Activated naive CD4-positive, alpha-beta T cell treated with anti-CD3 and anti-CD28 coated beads, Interleukin-2, amount 10 ng/mL, durations not matched to agents 7 days and 5 days (primary cell): Measurements from ENCODE around the gene SECISBP2.
"Not testable (repeated sequence)": the region's sequence is repeated elsewhere in the genome, so short reads cannot be mapped to it uniquely, and the experiment has no call there.

Experiments used
- CTCF ChIA-PET: fragments of 350-600 bp; sonication (Branson Sonifier 250); formaldehyde crosslinking; loops from one replicate; lab custom pipeline; 2021; ENCODE audit warnings: antibody characterized with exemption; lab: Charles Lee
- DNase-seq: peaks from one replicate; pipeline ENCODE4 v3.0.0-alpha.2; 2020
- H3K27ac Mint-ChIP-seq: one replicate; pipeline ENCODE4 v1.8.0; 2021; ENCODE audit warnings: mild to moderate bottlenecking, moderate library complexity, mixed read lengths
- H3K27me3 Mint-ChIP-seq: one replicate; pipeline ENCODE4 v1.8.0; 2021; ENCODE audit warnings: mild to moderate bottlenecking, mixed read lengths
- H3K36me3 Mint-ChIP-seq: one replicate; pipeline ENCODE4 v1.8.0; 2021; ENCODE audit warnings: mixed read lengths
- H3K4me1 Mint-ChIP-seq: one replicate; pipeline ENCODE4 v1.8.0; 2021; ENCODE audit warnings: mixed read lengths
- H3K4me3 Mint-ChIP-seq: one replicate; pipeline ENCODE4 v1.8.0; 2021; ENCODE audit warnings: mild to moderate bottlenecking, moderate library complexity, mixed read lengths
- H3K9me3 Mint-ChIP-seq: one replicate; pipeline ENCODE4 v1.8.0; 2021; ENCODE audit warnings: mixed read lengths

Gene SECISBP2

DNA sequence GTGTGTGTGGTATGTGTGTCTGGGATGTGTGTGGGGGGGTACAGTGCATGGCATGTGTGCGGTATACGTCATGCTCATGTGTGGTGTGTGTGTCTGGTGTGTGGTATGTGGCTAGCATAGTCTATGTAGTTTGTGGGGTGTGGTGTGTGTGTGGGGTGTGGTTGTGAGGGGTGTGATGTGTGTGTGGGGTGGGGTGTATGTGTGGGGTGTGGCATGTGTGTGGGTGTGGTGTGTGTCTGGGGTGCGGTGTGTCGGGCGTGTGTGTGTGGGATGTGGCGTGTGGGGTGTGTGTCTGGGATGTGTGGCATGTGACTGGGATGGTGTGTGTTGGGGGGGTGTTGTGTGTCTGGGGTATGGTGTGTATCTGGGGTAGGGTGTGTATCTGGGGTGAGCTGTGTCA is 52.3 kb downstream of the SECISBP2 start:
- H3K36me3 Mint-ChIP-seq = peaks cover 5% of the 10 kb centered on the region
- H3K9me3 Mint-ChIP-seq = no peaks in the 10 kb centered on the region
- no peak overlapping the region for H3K27ac Mint-ChIP-seq
- no peak overlapping the region for H3K4me3 Mint-ChIP-seq
- CTCF ChIA-PET = no interaction called here
- H3K4me1 Mint-ChIP-seq = peaks cover 28% of the 10 kb centered on the region
- H3K27me3 Mint-ChIP-seq = no peaks in the 10 kb centered on the region
- no peak for DNase-seq

DNA sequence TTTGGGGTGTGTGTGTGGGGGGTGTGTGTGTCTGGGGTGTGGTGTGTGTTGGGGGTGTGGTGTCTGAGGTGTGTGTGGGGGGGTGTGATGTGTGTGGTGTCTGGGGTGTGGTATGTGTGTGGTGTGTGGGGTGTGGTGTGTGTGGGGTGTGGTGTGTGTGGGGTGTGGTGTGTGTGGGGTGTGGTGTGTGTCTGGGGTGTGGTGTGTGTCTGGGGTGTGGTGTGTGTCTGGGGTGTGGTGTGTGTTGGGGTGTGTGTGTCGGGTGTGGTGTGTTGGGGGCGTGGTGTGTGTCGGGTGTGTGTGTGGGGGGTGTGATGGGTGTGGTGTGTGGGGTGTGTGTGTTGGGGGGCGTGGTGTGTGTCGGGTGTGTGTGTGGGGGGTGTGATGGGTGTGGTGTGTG is 53.5 kb downstream of the SECISBP2 start:
- CTCF ChIA-PET, DNase-seq, H3K27me3 Mint-ChIP-seq, H3K9me3 Mint-ChIP-seq, H3K4me3 Mint-ChIP-seq, H3K27ac Mint-ChIP-seq: not testable (repeated sequence)
- Mint-ChIP-seq H3K4me1 (peaks cover 38% of the 10 kb centered on the region), H3K36me3 (peaks cover 10% of the 10 kb centered on the region)

DNA sequence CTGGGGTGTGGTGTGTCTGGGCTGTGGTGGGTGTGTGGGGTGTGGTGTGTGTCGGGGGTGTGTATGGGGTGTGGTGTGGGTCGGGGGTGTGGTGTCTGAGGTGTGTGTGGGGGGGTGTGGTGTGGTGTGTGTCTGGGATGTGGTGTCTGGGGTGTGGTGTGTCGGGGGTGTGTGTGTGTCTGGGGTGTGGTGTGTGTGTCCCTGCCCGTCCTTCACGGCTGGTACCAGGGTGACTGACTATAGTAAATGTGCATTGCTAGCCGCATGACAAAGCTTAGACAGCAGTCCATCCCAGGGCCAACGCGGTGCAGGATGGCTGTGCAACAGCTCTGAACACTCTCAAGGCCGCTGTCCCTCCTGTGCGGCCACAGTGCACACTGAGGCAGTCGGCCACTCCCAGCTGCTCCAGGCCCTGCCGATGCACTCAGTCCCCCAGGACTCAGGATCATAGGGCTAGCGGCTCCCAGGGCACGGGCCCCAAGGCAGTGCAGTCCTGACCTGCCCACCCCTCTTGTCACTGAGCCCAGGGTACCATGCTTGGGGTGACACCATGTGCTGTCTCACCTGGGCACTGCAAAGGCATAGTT is 54.0 kb downstream of the SECISBP2 start:
- Mint-ChIP-seq H3K27ac (peak overlapping the region; percentile 77), H3K27me3 (no peaks in the 10 kb centered on the region), H3K36me3 (peaks cover 15% of the 10 kb centered on the region), H3K9me3 (no peaks in the 10 kb centered on the region), H3K4me1 (peaks cover 44% of the 10 kb centered on the region), H3K4me3 (no peak overlapping the region)
- CTCF ChIA-PET = no interaction called here
- DNase-seq = peak; percentile 52

DNA sequence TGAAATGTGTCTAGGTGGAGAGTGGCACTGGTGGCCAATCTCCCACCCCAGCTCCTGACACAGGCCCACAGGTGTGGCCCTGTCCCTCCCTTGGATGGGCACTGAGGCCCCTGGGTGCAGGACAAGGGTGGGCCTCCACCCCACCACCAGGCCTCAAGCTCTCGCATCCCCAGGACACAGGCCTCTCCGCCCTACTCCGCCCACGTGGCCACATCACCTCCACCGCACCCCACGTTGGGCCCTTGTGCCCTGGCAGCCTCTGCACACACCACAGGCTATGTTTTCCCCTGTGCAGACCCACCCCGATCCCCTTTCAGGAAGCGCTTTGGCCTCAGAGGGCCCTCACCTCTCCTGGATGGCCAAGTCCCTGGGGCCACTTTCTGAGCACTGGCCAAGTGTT is 54.7 kb downstream of the SECISBP2 start:
- H3K36me3 Mint-ChIP-seq = peaks cover 22% of the 10 kb centered on the region
- peak overlapping the region; percentile 77 for H3K27ac Mint-ChIP-seq
- no peak overlapping the region for H3K4me3 Mint-ChIP-seq
- H3K27me3 Mint-ChIP-seq = no peaks in the 10 kb centered on the region
- H3K9me3 Mint-ChIP-seq = no peaks in the 10 kb centered on the region
- CTCF ChIA-PET = interaction anchor here (0.6 kb wide), 1 partner anchor 203 kb away, joined by 3 read pairs; no protein-coding TSS in a partner anchor
- no peak for DNase-seq
- peaks cover 45% of the 10 kb centered on the region for H3K4me1 Mint-ChIP-seq

DNA sequence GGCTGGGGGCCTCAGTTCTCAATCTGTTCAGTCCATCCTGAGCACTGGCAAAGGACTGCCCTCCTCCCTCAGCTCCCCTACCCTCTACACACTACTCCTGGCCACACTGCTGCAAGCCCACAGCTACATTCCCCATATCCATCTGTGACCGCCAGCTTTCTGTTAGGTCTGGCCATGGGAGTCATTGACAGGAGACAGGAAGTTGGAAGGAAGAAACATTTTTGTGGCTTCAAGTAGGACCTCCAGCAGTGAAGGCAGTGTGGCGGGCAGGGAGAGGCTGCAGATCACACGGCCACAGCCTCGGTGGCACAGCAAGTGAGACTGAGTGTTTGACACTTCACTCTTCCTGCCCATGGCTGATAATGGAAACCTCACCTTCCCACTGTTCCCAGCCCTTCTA is 55.9 kb downstream of the SECISBP2 start:
- H3K4me3 Mint-ChIP-seq = no peak overlapping the region
- no peaks in the 10 kb centered on the region for H3K9me3 Mint-ChIP-seq
- H3K4me1 Mint-ChIP-seq = peaks cover 49% of the 10 kb centered on the region
- CTCF ChIA-PET = no interaction called here
- H3K36me3 Mint-ChIP-seq = peaks cover 33% of the 10 kb centered on the region
- H3K27ac Mint-ChIP-seq = peak overlapping the region; percentile 62
- DNase-seq = no peak
- H3K27me3 Mint-ChIP-seq = no peaks in the 10 kb centered on the region

DNA sequence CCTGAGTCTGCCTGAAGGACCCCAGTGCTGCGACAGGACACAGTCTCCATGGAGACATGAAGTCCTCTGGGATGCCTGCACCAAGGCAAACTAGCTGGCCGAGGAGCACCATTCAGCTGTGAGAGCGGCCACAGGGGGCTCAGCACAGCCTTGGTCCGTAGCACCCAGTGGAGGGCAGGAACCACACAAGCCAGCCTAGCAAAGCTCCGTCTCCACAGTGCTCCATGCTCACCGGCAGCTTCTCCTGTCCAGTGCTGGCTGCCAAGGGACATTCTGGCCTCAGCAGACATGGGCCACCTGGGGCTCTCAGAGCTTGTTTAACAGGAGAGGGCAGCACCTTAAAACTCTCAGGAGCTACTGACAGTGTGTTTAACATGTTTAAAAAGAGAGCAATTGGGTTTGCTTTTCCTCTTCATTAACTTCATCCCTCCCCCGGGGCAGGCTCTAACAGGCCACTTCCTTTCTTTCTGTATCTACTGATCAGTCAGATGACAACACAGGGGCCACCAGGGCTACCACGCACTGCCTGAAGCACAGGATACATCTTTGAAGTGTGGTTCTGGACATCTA is 57.0 kb downstream of the SECISBP2 start:
- Mint-ChIP-seq H3K27ac (peak overlapping the region; percentile 62), H3K36me3 (peaks cover 39% of the 10 kb centered on the region), H3K4me1 (peaks cover 60% of the 10 kb centered on the region), H3K4me3 (no peak overlapping the region), H3K9me3 (no peaks in the 10 kb centered on the region), H3K27me3 (no peaks in the 10 kb centered on the region)
- CTCF ChIA-PET = interaction anchor here (1.0 to 1.1 kb wide), 2 partner anchors 27 to 155 kb away, joined by 3 read pairs; no protein-coding TSS in a partner anchor
- DNase-seq = peak; percentile 61

DNA sequence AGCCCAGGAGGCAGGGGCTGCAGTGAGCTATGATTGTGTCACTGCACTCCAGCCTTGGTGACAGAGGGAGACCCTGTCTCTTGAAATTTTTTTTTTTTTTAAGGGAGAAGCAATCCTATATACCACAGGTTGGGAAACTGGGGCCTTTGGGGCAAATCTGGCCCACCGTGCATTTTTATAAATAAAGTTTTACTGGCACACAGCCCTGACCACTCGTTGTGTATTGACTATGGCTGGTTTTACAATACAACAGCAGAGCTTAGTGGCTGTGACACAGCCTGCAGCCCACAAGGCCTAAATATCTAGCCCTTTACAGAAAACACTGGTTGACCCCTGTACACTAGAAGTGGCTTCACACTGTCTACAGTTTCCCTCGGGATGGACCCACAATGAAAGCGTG is 58.0 kb downstream of the SECISBP2 start:
- H3K27ac Mint-ChIP-seq = peak overlapping the region; percentile 62
- H3K36me3 Mint-ChIP-seq = peaks cover 49% of the 10 kb centered on the region
- H3K4me3 Mint-ChIP-seq = no peak overlapping the region
- DNase-seq = no peak
- no peaks in the 10 kb centered on the region for H3K27me3 Mint-ChIP-seq
- peaks cover 70% of the 10 kb centered on the region for H3K4me1 Mint-ChIP-seq
- no peaks in the 10 kb centered on the region for H3K9me3 Mint-ChIP-seq
- CTCF ChIA-PET = interaction anchor here (1.1 to 1.3 kb wide), 2 partner anchors 26 to 173 kb away, joined by 3 to 4 read pairs; no protein-coding TSS in a partner anchor

DNA sequence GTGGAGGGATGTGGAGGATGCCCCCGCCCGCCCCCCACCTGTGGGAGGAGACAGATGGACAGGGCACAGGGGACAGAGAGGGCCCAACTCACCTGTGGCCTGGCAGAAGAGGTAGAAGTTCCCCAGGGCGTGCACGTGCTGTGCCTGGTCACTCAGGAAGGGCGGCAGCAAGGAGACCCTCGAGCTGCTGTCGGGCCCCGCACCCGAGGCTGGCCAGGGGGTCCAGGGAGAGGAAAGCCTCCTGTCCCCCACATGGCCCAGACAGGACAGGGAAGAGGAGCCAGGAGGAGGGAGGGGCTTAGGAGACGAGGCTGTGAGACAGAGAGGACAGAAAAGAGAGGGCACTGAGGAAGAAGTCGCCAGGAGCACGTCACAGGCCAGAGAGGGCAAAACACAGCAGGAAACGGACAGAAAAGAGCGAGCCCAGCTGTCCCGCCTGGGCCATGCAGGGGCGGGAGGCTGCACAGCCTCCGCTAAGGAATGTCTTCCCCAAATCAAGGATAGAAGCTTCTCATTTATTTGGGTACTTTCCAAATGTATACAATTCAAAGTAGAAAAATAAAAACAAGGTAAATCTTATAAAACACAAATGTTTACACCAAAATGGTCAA is 58.5 kb downstream of the SECISBP2 start:
- CTCF ChIA-PET = interaction anchor here (1.3 kb wide), 1 partner anchor 172 kb away, joined by 4 read pairs; no protein-coding TSS in a partner anchor
- Mint-ChIP-seq H3K9me3 (no peaks in the 10 kb centered on the region), H3K4me1 (peaks cover 75% of the 10 kb centered on the region), H3K4me3 (no peak overlapping the region), H3K27me3 (no peaks in the 10 kb centered on the region), H3K36me3 (peaks cover 54% of the 10 kb centered on the region), H3K27ac (peak overlapping the region; percentile 46)
- no peak for DNase-seq

DNA sequence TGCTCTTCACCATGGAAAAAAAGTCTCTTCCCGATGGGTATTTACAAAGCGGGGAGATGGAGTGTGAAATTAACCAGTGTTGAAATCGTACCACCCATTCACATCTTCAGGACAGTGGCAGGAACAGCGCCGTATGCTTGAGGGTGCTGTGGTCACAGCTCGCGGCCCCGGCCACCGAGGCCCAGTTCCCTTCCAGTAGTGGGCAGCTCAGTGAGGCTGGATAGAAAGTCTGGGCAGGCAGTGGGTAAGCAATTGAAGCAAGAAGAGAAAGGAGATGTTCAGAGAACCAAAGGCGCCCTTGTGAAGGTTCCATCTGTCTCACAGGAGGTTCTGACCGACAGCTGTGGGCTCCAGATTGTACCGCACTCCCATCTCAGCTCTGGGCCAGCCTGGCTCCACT is 59.1 kb downstream of the SECISBP2 start:
- no peak for DNase-seq
- H3K9me3 Mint-ChIP-seq = no peaks in the 10 kb centered on the region
- CTCF ChIA-PET = interaction anchor here (1.3 kb wide), 1 partner anchor 172 kb away, joined by 4 read pairs; no protein-coding TSS in a partner anchor
- no peak overlapping the region for H3K4me3 Mint-ChIP-seq
- no peaks in the 10 kb centered on the region for H3K27me3 Mint-ChIP-seq
- peaks cover 56% of the 10 kb centered on the region for H3K36me3 Mint-ChIP-seq
- no peak overlapping the region for H3K27ac Mint-ChIP-seq
- peaks cover 75% of the 10 kb centered on the region for H3K4me1 Mint-ChIP-seq

DNA sequence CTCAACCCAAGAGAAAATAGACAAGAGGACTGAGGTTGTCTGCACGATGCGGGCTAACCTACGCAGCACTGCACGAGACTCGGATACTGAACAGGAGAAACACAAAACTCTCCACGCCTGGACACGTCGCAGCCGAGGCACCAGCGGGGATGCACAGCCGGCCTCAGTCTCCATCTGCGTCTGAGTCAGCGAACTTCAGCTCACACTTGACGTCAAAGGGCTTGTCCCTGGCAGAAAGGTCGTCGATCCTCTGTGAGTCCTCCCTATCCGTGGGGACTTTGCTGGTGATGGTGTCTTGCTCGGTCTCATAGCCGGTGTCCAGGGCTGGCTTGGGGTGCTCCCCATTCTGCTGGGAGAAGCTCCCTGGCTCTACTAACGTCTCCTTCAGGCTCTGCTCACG is 60.2 kb downstream of the SECISBP2 start:
- no peaks in the 10 kb centered on the region for H3K9me3 Mint-ChIP-seq
- H3K27ac Mint-ChIP-seq = peak overlapping the region; percentile 49
- CTCF ChIA-PET = no interaction called here
- DNase-seq = no peak
- H3K36me3 Mint-ChIP-seq = peaks cover 63% of the 10 kb centered on the region
- H3K27me3 Mint-ChIP-seq = no peaks in the 10 kb centered on the region
- peaks cover 73% of the 10 kb centered on the region for H3K4me1 Mint-ChIP-seq
- H3K4me3 Mint-ChIP-seq = no peak overlapping the region

DNA sequence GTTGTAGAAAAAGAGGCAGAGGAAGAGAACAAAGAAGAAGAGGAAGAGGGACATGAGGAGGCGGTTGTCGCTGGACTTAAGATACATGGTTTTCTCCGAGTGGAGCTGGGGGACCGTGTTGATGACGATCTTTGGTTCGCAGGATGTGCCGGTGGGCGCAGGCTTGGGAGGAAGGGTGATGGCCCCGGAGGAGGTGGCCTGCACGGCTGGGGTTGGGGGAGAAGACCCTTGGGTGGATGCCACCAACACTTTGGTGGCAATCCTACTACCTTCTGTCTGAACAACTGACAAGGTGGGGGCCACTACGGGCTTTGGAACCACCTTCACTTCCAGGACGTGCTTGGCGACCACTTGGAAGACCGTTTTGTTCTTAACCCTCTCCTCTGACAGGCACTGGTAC is 60.7 kb downstream of the SECISBP2 start:
- Mint-ChIP-seq H3K27ac (peak overlapping the region; percentile 71), H3K9me3 (no peaks in the 10 kb centered on the region), H3K4me3 (no peak overlapping the region), H3K4me1 (peaks cover 69% of the 10 kb centered on the region), H3K36me3 (peaks cover 66% of the 10 kb centered on the region), H3K27me3 (no peaks in the 10 kb centered on the region)
- CTCF ChIA-PET = no interaction called here
- no peak for DNase-seq

DNA sequence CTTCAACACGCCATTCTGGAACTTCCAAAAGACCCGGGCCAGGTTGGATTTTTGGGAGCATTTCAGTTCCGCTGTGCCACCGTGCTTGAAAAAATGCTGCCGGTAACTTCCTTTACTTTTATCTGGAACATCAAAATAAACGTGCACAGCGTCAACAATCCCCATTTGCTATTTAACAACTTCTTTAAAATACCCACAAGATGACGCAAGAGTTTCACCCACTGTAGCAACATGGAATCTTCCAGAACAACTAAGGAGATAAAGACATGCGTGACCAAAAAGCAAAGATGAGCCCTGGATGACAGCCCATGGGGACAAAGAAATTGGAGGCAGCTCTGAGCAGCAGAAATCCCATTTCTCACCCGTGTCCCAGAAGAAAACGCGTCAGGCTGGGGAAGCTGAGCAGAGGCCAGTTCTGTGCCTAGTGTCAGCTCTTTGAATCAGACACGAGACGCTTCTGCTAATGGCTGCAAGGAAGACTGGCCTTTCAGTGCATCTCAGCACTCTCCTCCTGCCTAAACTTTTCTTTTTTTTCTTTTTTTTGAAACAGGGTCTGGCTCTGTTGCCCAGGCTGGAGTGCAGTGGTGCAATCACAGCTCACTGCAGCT is 61.3 kb downstream of the SECISBP2 start:
- Mint-ChIP-seq H3K27me3 (no peaks in the 10 kb centered on the region), H3K4me3 (no peak overlapping the region), H3K36me3 (peaks cover 71% of the 10 kb centered on the region), H3K9me3 (no peaks in the 10 kb centered on the region), H3K27ac (peak overlapping the region; percentile 71), H3K4me1 (peaks cover 66% of the 10 kb centered on the region)
- no peak for DNase-seq
- CTCF ChIA-PET = interaction anchor here (0.7 to 1.9 kb wide), 3 partner anchors 29 to 169 kb away, joined by 3 to 9 read pairs (median 3); no protein-coding TSS in a partner anchor

DNA sequence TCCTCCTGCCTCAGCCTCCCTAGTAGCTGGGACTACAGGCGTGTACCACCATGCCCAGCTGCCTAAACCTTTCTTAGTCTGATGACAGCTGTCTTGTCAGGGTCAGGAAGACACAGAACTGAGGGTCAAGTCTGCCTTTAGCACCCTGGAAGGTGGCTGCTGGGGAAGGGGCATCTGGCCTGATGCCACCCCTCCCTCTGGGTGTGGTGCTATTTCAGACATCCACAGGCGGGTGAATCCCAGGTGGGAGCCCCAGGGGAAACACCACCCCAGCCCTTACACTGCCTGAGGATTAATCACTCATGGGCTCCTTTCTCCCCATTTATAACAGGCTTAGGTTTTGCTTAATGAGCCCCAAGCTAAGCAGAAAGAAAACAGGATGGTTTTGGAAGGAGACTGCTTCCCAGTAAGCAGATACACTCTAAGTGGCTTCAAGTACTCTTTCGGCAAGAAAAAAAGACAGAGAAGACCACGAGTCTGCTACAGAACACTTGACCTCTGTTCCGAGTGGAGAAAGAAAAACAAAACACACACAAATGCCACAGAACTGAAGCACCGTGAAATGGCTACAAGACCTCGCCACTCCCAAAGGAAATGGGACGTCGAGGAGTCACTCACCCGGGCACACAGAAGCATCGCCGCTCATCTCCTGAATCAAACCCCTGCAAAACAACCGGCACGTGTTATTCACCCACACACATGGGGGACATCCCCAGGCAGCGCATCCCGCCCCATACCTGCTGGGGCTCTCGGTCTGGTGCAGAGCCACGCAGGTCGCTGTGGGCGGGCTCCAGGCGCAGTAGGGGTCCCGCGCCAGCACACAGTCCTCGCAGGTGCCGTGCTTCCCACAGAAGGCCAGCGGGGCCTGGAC is 62.4 kb downstream of the SECISBP2 start:
- no peak overlapping the region for H3K4me3 Mint-ChIP-seq
- peaks cover 56% of the 10 kb centered on the region for H3K4me1 Mint-ChIP-seq
- H3K27ac Mint-ChIP-seq = peak overlapping the region; percentile 71
- no peaks in the 10 kb centered on the region for H3K9me3 Mint-ChIP-seq
- no peak for DNase-seq
- peaks cover 73% of the 10 kb centered on the region for H3K36me3 Mint-ChIP-seq
- CTCF ChIA-PET = interaction anchor here (1.9 kb wide), 1 partner anchor 168 kb away, joined by 9 read pairs; no protein-coding TSS in a partner anchor
- no peaks in the 10 kb centered on the region for H3K27me3 Mint-ChIP-seq

DNA sequence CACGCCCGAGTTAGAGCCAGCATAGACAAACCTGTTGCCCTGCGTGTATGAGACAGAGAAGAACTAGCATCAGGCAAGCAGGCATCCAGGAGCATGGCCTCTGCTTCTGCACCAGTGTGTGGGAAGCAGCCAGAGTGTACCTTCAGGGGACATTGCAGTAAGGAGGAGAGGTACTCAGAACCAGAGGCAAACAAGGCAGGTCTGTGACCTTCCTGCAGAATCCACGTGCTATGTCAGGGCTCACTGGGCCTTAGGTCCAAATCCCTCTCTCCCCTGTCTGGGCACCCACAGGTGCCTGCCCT is 63.0 kb downstream of the SECISBP2 start:
- Mint-ChIP-seq H3K27me3 (no peaks in the 10 kb centered on the region), H3K27ac (peak overlapping the region; percentile 19), H3K36me3 (peaks cover 78% of the 10 kb centered on the region), H3K4me1 (peaks cover 52% of the 10 kb centered on the region), H3K9me3 (no peaks in the 10 kb centered on the region), H3K4me3 (no peak overlapping the region)
- DNase-seq = no peak
- CTCF ChIA-PET = no interaction called here
